GM06990 (cell line): ENCODE data around the gene TMEM212.

Experiments used
- DNase-seq: peaks from one replicate; pipeline ENCODE4 v3.0.0-alpha.2; 2011; ENCODE audit not compliant: insufficient read length; ENCODE audit errors: extremely low read depth
- H3K27me3 ChIP-seq: replicated peaks from 2 replicates; pipeline ENCODE4 v1.6.0; 2011; ENCODE audit warnings: low read length; ENCODE audit not compliant: control insufficient read depth, insufficient read depth
- H3K36me3 ChIP-seq: 2 replicates; pipeline ENCODE4 v1.5.1; 2011; ENCODE audit warnings: low read length; ENCODE audit not compliant: control insufficient read depth, insufficient read depth
- H3K4me3 ChIP-seq: replicated peaks from 2 replicates; pipeline ENCODE4 v1.5.1; 2011; ENCODE audit warnings: low read depth, mild to moderate bottlenecking, control low read depth, low read length
- CTCF ChIP-seq: IDR thresholded peaks from 2 replicates; pipeline ENCODE4 v1.5.1; 2011; ENCODE audit warnings: low read length, control low read depth, mild to moderate bottlenecking, inconsistent platforms; ENCODE audit not compliant: insufficient read depth, poor library complexity, severe bottlenecking

The TMEM212 gene

DNA sequence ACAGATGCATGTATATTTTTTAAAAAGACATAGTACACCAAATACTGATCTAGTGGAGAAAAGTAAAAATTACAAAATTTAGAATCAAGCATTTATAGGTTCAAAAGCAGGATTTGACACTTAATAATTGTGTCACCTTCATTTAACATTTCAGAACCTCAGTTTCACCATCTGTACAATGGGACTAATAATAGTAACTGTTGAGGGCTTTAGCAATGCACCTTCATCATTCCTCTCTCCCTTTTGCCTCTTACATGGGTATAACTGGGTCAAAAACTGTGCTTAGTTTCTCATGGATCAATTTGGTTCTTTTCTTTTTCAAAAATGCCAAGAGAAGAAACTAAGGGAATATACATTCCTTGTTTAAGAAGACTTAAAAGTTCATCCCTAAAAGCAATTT is 5.5 kb upstream of the TMEM212 start:
- H3K36me3 ChIP-seq, result no peaks in the 10 kb centered on the region
- no peak for TF ChIP-seq CTCF
- no peak overlapping the region for H3K4me3 ChIP-seq
- H3K27me3 ChIP-seq, result no peaks in the 10 kb centered on the region
- no peak for DNase-seq

GRCh38 chr3:171838218-171838720 is 4.9 kb upstream of the TMEM212 start:
- DNase-seq, result no peak
- H3K4me3 ChIP-seq, result no peak overlapping the region
- TF ChIP-seq CTCF, result no peak
- no peaks in the 10 kb centered on the region for H3K36me3 ChIP-seq
- no peaks in the 10 kb centered on the region for H3K27me3 ChIP-seq

DNA sequence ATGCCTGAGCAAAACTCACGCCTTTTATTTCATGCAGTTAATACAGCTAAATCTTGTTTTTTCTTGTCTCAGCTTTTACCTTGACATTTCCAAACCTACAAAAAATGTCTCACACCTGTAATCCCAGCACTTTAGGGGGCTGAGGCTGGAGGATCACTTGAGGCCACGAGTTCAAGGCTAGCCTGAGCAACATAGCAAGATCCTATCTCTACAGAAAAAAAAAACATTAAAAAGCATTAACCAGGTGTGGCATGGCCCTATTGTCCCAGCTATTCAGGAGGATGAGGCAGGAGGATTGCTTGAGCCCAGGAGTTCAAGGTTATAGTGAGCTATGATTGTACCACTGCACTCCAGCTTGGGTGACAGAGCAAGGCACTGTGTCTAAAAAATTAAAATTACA is 3.9 kb upstream of the TMEM212 start:
- no peaks in the 10 kb centered on the region for H3K36me3 ChIP-seq
- no peak for TF ChIP-seq CTCF
- no peak for DNase-seq
- H3K4me3 ChIP-seq, result no peak overlapping the region
- no peaks in the 10 kb centered on the region for H3K27me3 ChIP-seq

DNA sequence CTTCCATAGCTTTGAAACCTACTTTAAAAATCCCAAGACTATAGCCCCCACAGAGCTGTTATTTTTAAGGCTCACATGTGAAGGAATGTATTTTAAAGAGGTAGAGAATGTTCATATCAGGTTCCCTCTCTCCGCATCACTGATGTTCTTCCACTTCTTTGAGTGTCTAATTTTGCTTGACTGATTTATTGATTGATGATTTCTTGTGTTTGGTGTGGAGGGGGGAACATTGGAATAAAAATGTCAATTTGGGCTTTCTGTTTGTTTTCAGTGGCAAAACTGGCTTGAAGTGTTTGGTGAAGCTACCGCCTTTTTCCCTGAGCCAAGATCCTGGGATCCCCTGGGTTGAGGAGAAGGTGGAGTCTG is 2.7 kb upstream of the TMEM212 start:
- H3K36me3 ChIP-seq, result no peaks in the 10 kb centered on the region
- TF ChIP-seq CTCF, result no peak
- H3K27me3 ChIP-seq, result no peaks in the 10 kb centered on the region
- no peak overlapping the region for H3K4me3 ChIP-seq
- no peak for DNase-seq

- no peak overlapping the region for H3K4me3 ChIP-seq
- no peak for TF ChIP-seq CTCF
- no peaks in the 10 kb centered on the region for H3K27me3 ChIP-seq
- DNase-seq, result no peak
- no peaks in the 10 kb centered on the region for H3K36me3 ChIP-seq
These were observed 2.1 kb upstream of the TMEM212 start for GRCh38 chr3:171840811-171841619.
